Measurements from ENCODE around the gene RAB11B.
A peak's percentile ranks its signal among the peaks of the same experiment; 100 is the strongest.
"Not testable (repeated sequence)": the region's sequence is repeated elsewhere in the genome, so short reads cannot be mapped to it uniquely, and the experiment has no call there.

The RAB11B gene

GRCh38 chr19:8441725-8442544 is 51.8 kb downstream of the RAB11B start:
- DNase-seq: no peak

GRCh38 chr19:8444140-8444676 is 54.0 kb downstream of the RAB11B start:
- DNase-seq: not testable (repeated sequence)

GRCh38 chr19:8444677-8445487 is 54.7 kb downstream of the RAB11B start, which contains the start of gene HNRNPM:
HNRNPM (plus strand) TSS chr19:8444975; CDS start chr19:8444999, 24 bp downstream.
- DNase-seq: peak; percentile 100

GRCh38 chr19:8445488-8446001 is 55.4 kb downstream of the RAB11B start:
- DNase-seq: peak; percentile 39

- no peak for DNase-seq
These were observed 56.0 kb downstream of the RAB11B start for GRCh38 chr19:8446061-8446709.

GRCh38 chr19:8449830-8450229 is 59.7 kb downstream of the RAB11B start:
- DNase-seq: no peak

- no peak for DNase-seq
These were observed 61.2 kb downstream of the RAB11B start for GRCh38 chr19:8451377-8451776.

GRCh38 chr19:8451885-8452284 is 61.7 kb downstream of the RAB11B start:
- no peak for DNase-seq

GRCh38 chr19:8452446-8453123 is 62.4 kb downstream of the RAB11B start:
- no peak for DNase-seq

- no peak for DNase-seq
These were observed 63.5 kb downstream of the RAB11B start for GRCh38 chr19:8453616-8454015.
